Nephron (organoid): Measurements from ENCODE around the gene RALGPS1.

Experiments
- H3K27ac Mint-ChIP-seq, 3 experiments: 2 replicates each; pipeline ENCODE4 v1.8.0; 2020; ENCODE audit warnings: mixed read lengths in 3 of 3, mild to moderate bottlenecking in 2 of 3, moderate library complexity in 1 of 3
- H3K27me3 Mint-ChIP-seq: 2 replicates; pipeline ENCODE4 v1.8.0; 2021; ENCODE audit warnings: low read depth, mild to moderate bottlenecking, moderate library complexity, mixed read lengths
- H3K36me3 Mint-ChIP-seq: 2 replicates; pipeline ENCODE4 v1.8.0; 2020; ENCODE audit warnings: low read depth, mixed read lengths
- H3K4me1 Mint-ChIP-seq: 2 replicates; pipeline ENCODE4 v1.8.0; 2020; ENCODE audit warnings: mixed read lengths
- H3K4me3 Mint-ChIP-seq, 3 experiments: 2 replicates each; pipeline ENCODE4 v1.8.0; 2020; ENCODE audit warnings: mild to moderate bottlenecking in 3 of 3, mixed read lengths in 3 of 3, moderate library complexity in 2 of 3
- H3K9me3 Mint-ChIP-seq: 2 replicates; pipeline ENCODE4 v1.8.0; 2020; ENCODE audit warnings: mixed read lengths
- TF ChIP-seq, protein P1 (sequence below), 3 experiments: fragments of 200-600 bp; sonication (generic); IDR thresholded peaks; one replicate each; pipeline ENCODE4 v1.5.0; 2021; ENCODE audit warnings: antibody characterized with exemption in 3 of 3; ENCODE audit not compliant: unreplicated experiment in 3 of 3

The RALGPS1 gene

DNA sequence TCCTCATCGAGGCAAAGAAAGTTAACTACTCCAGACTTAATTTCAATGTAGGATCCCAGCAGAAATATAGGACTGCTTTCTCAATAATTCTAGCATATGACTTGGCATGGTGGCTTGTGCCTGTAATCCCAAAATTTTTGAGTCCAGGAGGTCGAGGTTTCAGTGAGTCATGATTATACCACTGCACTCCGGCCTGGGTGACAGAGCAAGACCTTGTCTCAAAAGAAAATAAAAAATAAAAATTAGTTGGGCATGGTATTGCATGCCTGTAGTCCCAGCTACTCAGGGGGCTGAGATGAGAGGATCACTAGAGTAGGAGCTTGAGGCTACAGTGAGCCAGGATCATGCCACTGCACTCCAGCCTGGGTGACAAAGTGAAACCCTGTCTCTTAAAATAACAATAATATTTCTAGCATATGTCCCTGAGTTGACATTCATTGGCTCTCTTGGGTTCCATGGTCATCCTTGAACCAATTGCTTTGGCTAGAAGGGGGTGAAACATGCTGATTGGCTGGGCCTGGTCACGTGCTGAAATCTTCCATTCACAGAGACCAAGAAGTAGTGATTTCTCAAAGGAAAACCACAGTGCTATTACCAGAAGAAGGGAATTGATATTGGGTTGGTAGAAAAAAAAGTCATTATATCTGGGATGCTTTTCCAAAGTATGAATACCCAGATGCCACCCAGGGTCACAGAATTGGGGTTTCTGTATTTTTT, 318.4 kb downstream of the RALGPS1 start:
- no peak overlapping the region for H3K4me3 Mint-ChIP-seq
- H3K9me3 Mint-ChIP-seq: no peaks in the 10 kb centered on the region
- TF ChIP-seq, protein P1, sequence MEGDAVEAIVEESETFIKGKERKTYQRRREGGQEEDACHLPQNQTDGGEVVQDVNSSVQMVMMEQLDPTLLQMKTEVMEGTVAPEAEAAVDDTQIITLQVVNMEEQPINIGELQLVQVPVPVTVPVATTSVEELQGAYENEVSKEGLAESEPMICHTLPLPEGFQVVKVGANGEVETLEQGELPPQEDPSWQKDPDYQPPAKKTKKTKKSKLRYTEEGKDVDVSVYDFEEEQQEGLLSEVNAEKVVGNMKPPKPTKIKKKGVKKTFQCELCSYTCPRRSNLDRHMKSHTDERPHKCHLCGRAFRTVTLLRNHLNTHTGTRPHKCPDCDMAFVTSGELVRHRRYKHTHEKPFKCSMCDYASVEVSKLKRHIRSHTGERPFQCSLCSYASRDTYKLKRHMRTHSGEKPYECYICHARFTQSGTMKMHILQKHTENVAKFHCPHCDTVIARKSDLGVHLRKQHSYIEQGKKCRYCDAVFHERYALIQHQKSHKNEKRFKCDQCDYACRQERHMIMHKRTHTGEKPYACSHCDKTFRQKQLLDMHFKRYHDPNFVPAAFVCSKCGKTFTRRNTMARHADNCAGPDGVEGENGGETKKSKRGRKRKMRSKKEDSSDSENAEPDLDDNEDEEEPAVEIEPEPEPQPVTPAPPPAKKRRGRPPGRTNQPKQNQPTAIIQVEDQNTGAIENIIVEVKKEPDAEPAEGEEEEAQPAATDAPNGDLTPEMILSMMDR (IDR thresholded peaks at IDR 0.05; ENCODE audit: unreplicated experiment in 3 of 3): no peak
- peaks cover 18% of the 10 kb centered on the region for H3K4me1 Mint-ChIP-seq
- peak overlapping the region in 2 of 3 experiments; percentile 95 to 98 for H3K27ac Mint-ChIP-seq
- H3K27me3 Mint-ChIP-seq: peaks cover 3% of the 10 kb centered on the region
- peaks cover 5% of the 10 kb centered on the region for H3K36me3 Mint-ChIP-seq

DNA sequence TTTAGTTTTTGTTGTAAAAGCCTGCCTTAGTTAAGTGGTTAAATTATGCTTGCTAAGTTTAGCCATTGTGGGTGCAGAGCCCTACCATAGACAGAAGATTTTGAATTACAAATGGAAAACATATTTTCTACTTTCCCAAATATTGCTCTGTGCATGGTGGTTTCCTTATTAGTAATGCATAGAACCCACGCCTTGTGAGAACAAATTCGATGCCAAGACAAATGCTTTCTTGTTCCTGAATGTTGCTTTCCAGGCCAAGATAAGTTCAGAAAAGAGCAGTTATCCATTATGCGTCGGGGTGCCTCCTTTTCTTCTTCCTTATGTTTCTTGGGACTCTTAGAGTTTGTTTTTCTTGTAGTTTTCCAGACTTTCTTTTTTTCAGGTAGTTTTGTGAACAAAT, 319.0 kb downstream of the RALGPS1 start:
- peaks cover 3% of the 10 kb centered on the region for H3K27me3 Mint-ChIP-seq
- peak overlapping the region; percentile 68 to 98 (median 95) for H3K27ac Mint-ChIP-seq
- H3K4me1 Mint-ChIP-seq: peaks cover 20% of the 10 kb centered on the region
- peaks cover 5% of the 10 kb centered on the region for H3K36me3 Mint-ChIP-seq
- H3K9me3 Mint-ChIP-seq: no peaks in the 10 kb centered on the region
- TF ChIP-seq, protein P1 (IDR thresholded peaks at IDR 0.05; ENCODE audit: unreplicated experiment in 3 of 3): no peak
- peak overlapping the region in 2 of 3 experiments; percentile 1 to 53 for H3K4me3 Mint-ChIP-seq

DNA sequence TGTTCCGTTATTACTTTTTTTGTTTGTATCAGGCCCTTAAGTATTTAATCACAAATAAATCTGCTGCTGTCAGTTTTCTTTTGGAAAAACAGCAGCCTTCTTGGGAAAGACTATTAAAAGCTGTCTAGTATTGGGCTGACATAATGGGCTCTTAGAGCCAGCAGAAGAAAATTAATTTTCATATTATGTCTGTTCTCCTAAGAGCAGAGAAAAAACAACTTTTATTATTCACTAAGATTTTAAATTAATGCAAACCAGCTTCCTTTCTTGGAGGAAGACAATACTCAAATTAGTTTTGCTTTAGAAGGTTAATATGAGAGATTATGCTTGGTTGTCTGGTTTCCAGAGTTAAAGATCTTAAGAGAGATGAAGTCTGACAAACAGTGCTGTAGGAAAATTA, 319.4 kb downstream of the RALGPS1 start:
- H3K27me3 Mint-ChIP-seq: peaks cover 3% of the 10 kb centered on the region
- H3K4me3 Mint-ChIP-seq: peak overlapping the region in 2 of 3 experiments; percentile 1 to 55
- peaks cover 23% of the 10 kb centered on the region for H3K4me1 Mint-ChIP-seq
- no peaks in the 10 kb centered on the region for H3K9me3 Mint-ChIP-seq
- TF ChIP-seq, protein P1 (IDR thresholded peaks at IDR 0.05; ENCODE audit: unreplicated experiment in 3 of 3): no peak
- peaks cover 5% of the 10 kb centered on the region for H3K36me3 Mint-ChIP-seq
- H3K27ac Mint-ChIP-seq: peak overlapping the region; percentile 68 to 98 (median 95)

DNA sequence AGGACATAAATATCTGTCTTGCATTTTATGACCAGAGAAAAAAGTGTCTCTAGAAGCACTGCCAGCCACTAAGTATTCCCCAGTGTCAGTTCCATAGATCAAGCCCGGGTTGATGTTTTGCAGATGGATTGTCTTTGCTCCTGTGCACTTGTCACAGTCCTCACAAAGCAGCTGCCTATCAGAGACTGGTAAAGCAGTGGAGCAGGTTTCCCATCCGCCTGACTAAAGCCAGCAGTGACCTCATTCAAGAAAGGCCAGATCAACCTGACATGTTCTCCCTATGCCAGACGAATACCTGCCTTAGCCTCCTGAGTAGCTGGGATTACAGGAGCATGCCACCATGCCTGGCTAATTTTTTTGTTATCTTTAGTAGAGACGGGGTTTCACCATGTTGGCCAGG, 323.2 kb downstream of the RALGPS1 start:
- Mint-ChIP-seq H3K4me1 (peaks cover 34% of the 10 kb centered on the region), H3K36me3 (peaks cover 8% of the 10 kb centered on the region), H3K9me3 (no peaks in the 10 kb centered on the region), H3K27ac (no peak overlapping the region), H3K27me3 (no peaks in the 10 kb centered on the region), H3K4me3 (no peak overlapping the region)
- TF ChIP-seq, protein P1 (IDR thresholded peaks at IDR 0.05; ENCODE audit: unreplicated experiment in 3 of 3): no peak

DNA sequence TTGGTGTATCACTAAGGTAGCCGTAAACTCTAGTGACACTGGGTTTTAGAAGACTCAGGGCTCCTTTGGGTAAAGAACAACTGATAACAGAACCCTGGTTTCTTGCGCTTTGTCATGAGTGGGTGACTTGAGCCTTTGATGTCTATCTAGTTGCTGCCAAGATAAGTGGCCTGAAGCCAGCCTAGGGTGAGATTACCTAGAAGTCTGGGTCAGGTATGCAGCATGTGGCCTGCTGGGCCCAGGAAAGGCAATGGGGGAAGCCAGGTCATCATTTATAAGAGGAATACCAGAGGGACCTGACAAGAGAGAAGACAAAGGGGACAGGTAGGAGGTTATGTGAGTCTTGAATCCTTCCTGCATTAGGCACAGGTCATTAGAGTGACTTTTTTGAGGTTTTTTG, 326.8 kb downstream of the RALGPS1 start:
- no peaks in the 10 kb centered on the region for H3K9me3 Mint-ChIP-seq
- TF ChIP-seq, protein P1 (IDR thresholded peaks at IDR 0.05; ENCODE audit: unreplicated experiment in 3 of 3): no peak
- H3K4me3 Mint-ChIP-seq: peak overlapping the region in 1 of 3 experiments; percentile 34
- H3K4me1 Mint-ChIP-seq: peaks cover 29% of the 10 kb centered on the region
- no peaks in the 10 kb centered on the region for H3K27me3 Mint-ChIP-seq
- no peak overlapping the region for H3K27ac Mint-ChIP-seq
- H3K36me3 Mint-ChIP-seq: peaks cover 3% of the 10 kb centered on the region
